ENCODE data around the gene ITFG1. TPM values are rescaled to one million over a fixed set of nuclear protein-coding genes. Genes with fewer than 3 reads are reported as not detected.

Gene ITFG1
- total RNA-seq, 1 experiment from 2014 or later: 18.0 TPM

DNA sequence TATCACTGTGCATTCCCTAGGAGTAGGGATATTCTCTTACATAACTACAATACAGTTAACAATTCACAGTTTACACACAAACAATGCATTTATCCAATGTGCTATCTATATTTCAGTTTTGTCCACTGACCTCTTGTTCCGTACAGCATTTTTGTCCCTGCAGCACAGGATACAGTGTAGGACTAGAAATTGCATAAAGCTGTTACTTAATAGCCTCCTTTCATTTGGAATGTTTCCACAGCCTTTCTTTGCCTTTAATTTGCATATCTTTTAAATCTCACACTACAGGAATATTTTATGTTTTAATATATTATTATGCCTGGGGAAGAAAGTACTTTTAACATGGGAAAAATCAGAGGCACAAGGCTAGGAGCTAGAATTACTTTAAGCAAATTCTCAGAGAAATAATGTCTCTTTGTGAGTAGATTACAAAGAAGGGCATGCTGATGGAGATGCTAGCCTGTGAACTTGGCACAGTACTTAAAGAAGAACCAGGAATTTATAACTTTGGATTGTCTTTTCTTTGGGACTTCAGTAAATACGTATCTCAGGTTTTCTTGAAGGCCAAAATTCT is 144.3 kb downstream of the ITFG1 start:
- H3K27me3 Mint-ChIP-seq (ENCODE audit: low read depth): no peaks in the 10 kb centered on the region
- TF ChIP-seq, protein P1, sequence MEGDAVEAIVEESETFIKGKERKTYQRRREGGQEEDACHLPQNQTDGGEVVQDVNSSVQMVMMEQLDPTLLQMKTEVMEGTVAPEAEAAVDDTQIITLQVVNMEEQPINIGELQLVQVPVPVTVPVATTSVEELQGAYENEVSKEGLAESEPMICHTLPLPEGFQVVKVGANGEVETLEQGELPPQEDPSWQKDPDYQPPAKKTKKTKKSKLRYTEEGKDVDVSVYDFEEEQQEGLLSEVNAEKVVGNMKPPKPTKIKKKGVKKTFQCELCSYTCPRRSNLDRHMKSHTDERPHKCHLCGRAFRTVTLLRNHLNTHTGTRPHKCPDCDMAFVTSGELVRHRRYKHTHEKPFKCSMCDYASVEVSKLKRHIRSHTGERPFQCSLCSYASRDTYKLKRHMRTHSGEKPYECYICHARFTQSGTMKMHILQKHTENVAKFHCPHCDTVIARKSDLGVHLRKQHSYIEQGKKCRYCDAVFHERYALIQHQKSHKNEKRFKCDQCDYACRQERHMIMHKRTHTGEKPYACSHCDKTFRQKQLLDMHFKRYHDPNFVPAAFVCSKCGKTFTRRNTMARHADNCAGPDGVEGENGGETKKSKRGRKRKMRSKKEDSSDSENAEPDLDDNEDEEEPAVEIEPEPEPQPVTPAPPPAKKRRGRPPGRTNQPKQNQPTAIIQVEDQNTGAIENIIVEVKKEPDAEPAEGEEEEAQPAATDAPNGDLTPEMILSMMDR (conservative IDR thresholded peaks at IDR 0.05): no peak
- 0 out of 7 replicates have a peak overlapping the region, but pooled peaks of 1 of the 3 experiments have one; percentile 69 for H3K27ac Mint-ChIP-seq
- Histone ChIP-seq H3K27me3 (ENCODE audit: insufficient read depth, low read length) (no peaks in the 10 kb centered on the region), H3K9ac (ENCODE audit: extremely low read depth, insufficient read length, low read length) (no peak overlapping the region), H3K23me2 (ENCODE audit: insufficient read length, low read depth, low read length, poor library complexity, severe bottlenecking) (no peaks in the 10 kb centered on the region), H3K4me1 (ENCODE audit: insufficient read depth, low read length) (no peaks in the 10 kb centered on the region; the same call in 1 of the 2 replicates), H2BK12ac (ENCODE audit: insufficient read length, low read depth, low read length) (no peak overlapping the region), H3T11ph (ENCODE audit: low read length) (no peak overlapping the region), H3K79me1 (ENCODE audit: insufficient read depth, low read depth, low read length, poor library complexity, severe bottlenecking) (no peaks in the 10 kb centered on the region), H4K91ac (ENCODE audit: insufficient read length, low read depth, low read length) (no peak overlapping the region), H2BK120ac (ENCODE audit: low read depth, low read length, poor library complexity, severe bottlenecking) (no peak overlapping the region), H2BK5ac (ENCODE audit: insufficient read length, low read length) (no peak overlapping the region), H3K4ac (ENCODE audit: low read depth, low read length) (no peak overlapping the region), H4K8ac (replicated peaks; ENCODE audit: insufficient read length, low read depth, low read length) (no peak overlapping the region), H3K14ac (ENCODE audit: insufficient read depth, low read length) (no peak overlapping the region), H2BK20ac (ENCODE audit: low read depth, low read length, poor library complexity, severe bottlenecking) (no peak overlapping the region), H3K18ac (ENCODE audit: insufficient read length, low read depth, low read length) (no peak overlapping the region), H2AK5ac (ENCODE audit: insufficient read length, low read length) (no peak overlapping the region), H4K5ac (ENCODE audit: insufficient read length, low read depth, low read length) (no peak overlapping the region), H3K23ac (ENCODE audit: insufficient read length, low read depth, low read length) (no peak overlapping the region), H3K9me3 (ENCODE audit: control insufficient read depth, low read depth, low read length) (no peaks in the 10 kb centered on the region), H3K4me2 (ENCODE audit: insufficient read depth, insufficient read length, low read length) (no peak overlapping the region), H3K27ac (ENCODE audit: insufficient read length, low read depth, low read length) (no peak overlapping the region), H2AFZ (ENCODE audit: low read length) (no peak overlapping the region), H3K79me2 (ENCODE audit: insufficient read depth, low read length) (no peaks in the 10 kb centered on the region), H2BK15ac (ENCODE audit: low read depth, low read length) (no peak overlapping the region), H3K56ac (ENCODE audit: insufficient read length, low read depth, low read length) (no peak overlapping the region), H4K20me1 (ENCODE audit: control insufficient read depth, insufficient read depth, insufficient read length) (no peaks in the 10 kb centered on the region)
- H3K36me3 Mint-ChIP-seq (ENCODE audit: insufficient read depth in 1 of 3, low read depth in 3 of 3): no peaks in the 10 kb centered on the region
- H3K4me3 Mint-ChIP-seq: no peak overlapping the region
- DNase-seq: no peak
- no CpG with 5 or more reads among the region's 2 CpGs for WGBS (ENCODE audit: extremely low coverage, insufficient read length, low lambda C conversion rate)
- H3K9me3 Mint-ChIP-seq: no peaks in the 10 kb centered on the region
- peaks cover 15 to 19% of the 10 kb centered on the region in 2 experiments for H3K4me1 Mint-ChIP-seq
